ENCODE data around the gene AATK. TPM values are rescaled to one million over a fixed set of nuclear protein-coding genes. Genes with fewer than 3 reads are reported as not detected.
A peak's percentile ranks its signal among the peaks of the same experiment; 100 is the strongest.

AATK gene
- total and polyA plus RNA-seq, 2 of the 13 experiments (the other 11 are each of a cell fraction or from before 2014, with no cell fraction given) = 2.9 to 8.4 TPM

GRCh38 chr17:81183807-81184206 lies 17.8 kb upstream of the AATK start:
- Histone ChIP-seq H3K9me3 (ENCODE audit: low read length) (no peaks in the 10 kb centered on the region), H3K27ac (ENCODE audit: extremely low read length, insufficient read depth, low read length) (no peak overlapping the region), H3K4me2 (ENCODE audit: low read depth, low read length) (no peak overlapping the region), H3K9ac (ENCODE audit: insufficient read depth, low read depth, low read length) (no peak overlapping the region), H2AFZ (ENCODE audit: low read length) (no peak overlapping the region), H3K79me2 (ENCODE audit: insufficient read depth, low read length) (no peaks in the 10 kb centered on the region), H3K4me3 (replicated peaks in 1 of 3; ENCODE audit: insufficient read depth in 1 of 3, low read depth in 2 of 3, low read length in 3 of 3) (no peak overlapping the region), H4K20me1 (ENCODE audit: insufficient read depth, low read length) (no peaks in the 10 kb centered on the region), H3K36me3 (replicated peaks in 1 of 2; ENCODE audit: control insufficient read depth in 1 of 2, insufficient read depth in 2 of 2, low read length in 2 of 2) (no peaks in the 10 kb centered on the region), H3K27me3 (ENCODE audit: control insufficient read depth in 1 of 2, insufficient read depth in 2 of 2, low read length in 2 of 2) (peaks cover 20 to 52% of the 10 kb centered on the region in 2 experiments), H3K4me1 (ENCODE audit: insufficient read depth, low read length) (peaks cover 42% of the 10 kb centered on the region)
- FAIRE-seq (no peak), DNase-seq (ENCODE audit: low spot score) (no peak), ATAC-seq (no peak)
- peak; percentile 99 for TF ChIP-seq ZNF12 (CRISPR knock-in tag; IDR thresholded peaks at IDR 0.05)
- TF ChIP-seq GATAD2A (CRISPR knock-in tag; IDR thresholded peaks at IDR 0.05) = no peak
- 77% methylated on average over 11 of the region's 11 CpGs for WGBS (ENCODE audit: low lambda C conversion rate)
- BruUV-seq (replicated peaks) = no TSS peak
- intact Hi-C loops (cut with micrococcal nuclease; ENCODE audit: unreplicated experiment) = no loop called here
- in situ Hi-C loops (cut with HindIII; ENCODE audit: extremely low pct_ligation_motif_present, low pct_unique_long_range_greater_than_20kb) = no loop called here
- ChIA-PET CTCF (ENCODE audit: low intra/inter-chr PET ratio, low total read pairs) (no interaction called here), POLR2A (no interaction called here)

DNA sequence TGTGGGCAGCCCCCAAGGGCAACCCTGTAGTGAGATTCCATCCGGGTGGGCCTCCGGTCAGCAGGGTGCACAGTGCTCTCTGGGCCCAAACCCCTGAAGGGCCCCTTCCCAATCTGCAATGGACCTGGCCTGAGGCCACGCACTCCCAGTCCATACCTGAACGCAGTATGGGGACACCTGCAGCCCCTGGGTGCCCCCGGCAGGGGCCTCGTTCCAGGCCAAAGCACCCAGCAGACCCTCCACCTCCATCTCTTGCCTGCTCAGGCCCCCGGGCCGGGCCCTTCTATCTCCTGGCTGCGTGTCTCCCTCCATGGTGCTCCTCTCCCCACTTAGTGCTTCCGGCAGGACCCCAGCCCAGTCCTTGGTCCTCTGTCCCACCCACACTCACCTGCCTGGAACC lies 17.3 kb upstream of the AATK start:
- no peaks in the 10 kb centered on the region for H4K20me1 ChIP-seq (ENCODE audit: insufficient read depth, low read length)
- DNase-seq (ENCODE audit: low spot score) (no peak), ATAC-seq (no peak; the same call in 2 of the 3 replicates), FAIRE-seq (no peak)
- H3K4me3 ChIP-seq (replicated peaks in 1 of 3; ENCODE audit: insufficient read depth in 1 of 3, low read depth in 2 of 3, low read length in 3 of 3) = no peak overlapping the region
- no peak overlapping the region for H3K4me2 ChIP-seq (ENCODE audit: low read depth, low read length)
- intact Hi-C loops (cut with micrococcal nuclease; ENCODE audit: unreplicated experiment) (no loop called here), in situ Hi-C loops (cut with HindIII; ENCODE audit: extremely low pct_ligation_motif_present, low pct_unique_long_range_greater_than_20kb) (no loop called here)
- no peak overlapping the region for H3K27ac ChIP-seq (ENCODE audit: extremely low read length, insufficient read depth, low read length)
- no peak overlapping the region for H2AFZ ChIP-seq (ENCODE audit: low read length)
- WGBS (ENCODE audit: low lambda C conversion rate) = 75% methylated on average over 4 of the region's 10 CpGs
- peaks cover 47% of the 10 kb centered on the region for H3K4me1 ChIP-seq (ENCODE audit: insufficient read depth, low read length)
- H3K9ac ChIP-seq (ENCODE audit: insufficient read depth, low read depth, low read length) = no peak overlapping the region
- TF ChIP-seq RNF2 (conservative IDR thresholded peaks at IDR 0.05; ENCODE audit: low read depth) (no peak), TBP (CRISPR knock-in tag; IDR thresholded peaks at IDR 0.05) (no peak), PTBP1 (IDR thresholded peaks at IDR 0.05; ENCODE audit: low read depth, low read length, poor library complexity, severe bottlenecking) (no peak)
- no peaks in the 10 kb centered on the region for H3K9me3 ChIP-seq (ENCODE audit: low read length)
- H3K79me2 ChIP-seq (ENCODE audit: insufficient read depth, low read length) = no peaks in the 10 kb centered on the region
- no TSS peak for BruUV-seq (replicated peaks)
- CTCF ChIA-PET (ENCODE audit: low intra/inter-chr PET ratio, low total read pairs) = no interaction called here
- POLR2A ChIA-PET = no interaction called here
- peaks cover 22 to 52% of the 10 kb centered on the region in 2 experiments for H3K27me3 ChIP-seq (ENCODE audit: control insufficient read depth in 1 of 2, insufficient read depth in 2 of 2, low read length in 2 of 2)
- no peaks in the 10 kb centered on the region for H3K36me3 ChIP-seq (replicated peaks in 1 of 2; ENCODE audit: control insufficient read depth in 1 of 2, insufficient read depth in 2 of 2, low read length in 2 of 2)

All from HepG2 (cell line).